OCI-LY1 (cell line): ENCODE measurements around the gene CBLN1.

Experiments used
- CTCF ChIP-seq: fragments of 200-600 bp; sonication (generic), shearing (Covaris generic); IDR thresholded peaks from 2 replicates; pipeline ENCODE4 v1.5.1; 2017; ENCODE audit warnings: mild to moderate bottlenecking, antibody characterized with exemption, low read length, moderate library complexity, mixed read lengths
- EZH2 ChIP-seq: fragments of 200-600 bp; sonication (generic), shearing (Covaris generic); IDR thresholded peaks from 2 replicates; pipeline ENCODE4 v1.8.0; 2017; ENCODE audit warnings: borderline replicate concordance, mixed run types, mild to moderate bottlenecking, antibody characterized with exemption, low read length, moderate library complexity, mixed read lengths

- no peak for TF ChIP-seq CTCF
- no peak for TF ChIP-seq EZH2
Measured at GRCh38 chr16:49278567-49278827, 3.1 kb downstream of the CBLN1 start.
